Bronchial epithelial cell (primary cell): ENCODE results near the gene SSR1. TPM values are rescaled to one million over a fixed set of nuclear protein-coding genes. Genes with fewer than 3 reads are reported as not detected.

ENCODE experiments used
- DNase-seq: peaks from one replicate; pipeline ENCODE4 v3.0.0-alpha.2; 2010; ENCODE audit warnings: low read depth
- FAIRE-seq: peaks from 2 replicates; lab custom pipeline; 2011; peaks lifted over from hg19 to GRCh38; lab: Jason Lieb, UNC
- H3K27me3 ChIP-seq: 2 replicates; pipeline ENCODE4 v1.5.1; 2011; ENCODE audit warnings: low read length; ENCODE audit not compliant: control insufficient read depth, insufficient read depth
- H3K36me3 ChIP-seq: 2 replicates; pipeline ENCODE4 v1.5.1; 2011; ENCODE audit warnings: low read length; ENCODE audit not compliant: control insufficient read depth, insufficient read depth
- H3K4me3 ChIP-seq: 2 replicates; pipeline ENCODE4 v1.5.1; 2011; ENCODE audit warnings: mild to moderate bottlenecking, low read depth, low read length, control low read depth
- CTCF ChIP-seq: IDR thresholded peaks from 2 replicates; pipeline ENCODE4 v1.5.1; 2011; ENCODE audit warnings: mild to moderate bottlenecking, moderate library complexity, low read length, control low read depth, inconsistent platforms; ENCODE audit not compliant: insufficient read depth, severe bottlenecking
- total RNA-seq: library from RNA; depleted of rRNA; stranded (reverse); fragments of >200 nt; gene quantifications from 2 replicates; pipeline ENCODE4 v1.2.1, GENCODE V29; 2014

Gene SSR1
- total RNA-seq, 1 donor from 2014 or later = 36.9 TPM

- DNase-seq (no peak), FAIRE-seq (no peak)
- peaks cover 30% of the 10 kb centered on the region for H3K36me3 ChIP-seq
These were observed 88.3 kb downstream of the SSR1 start for GRCh38 chr6:7224731-7225130.

GRCh38 chr6:7222197-7222596, 90.8 kb downstream of the SSR1 start:
- no peak for FAIRE-seq
- DNase-seq = no peak
- Histone ChIP-seq H3K36me3 (peaks cover 28% of the 10 kb centered on the region), H3K4me3 (no peak overlapping the region), H3K27me3 (no peaks in the 10 kb centered on the region)
- TF ChIP-seq CTCF = no peak

More at GRCh38 chr6:7224731-7225130, 88.3 kb downstream of the SSR1 start:
- no peak for TF ChIP-seq CTCF
- no peak overlapping the region for H3K4me3 ChIP-seq
- H3K27me3 ChIP-seq = no peaks in the 10 kb centered on the region

GRCh38 chr6:7219310-7219709, 93.7 kb downstream of the SSR1 start:
- Histone ChIP-seq H3K36me3 (peaks cover 17% of the 10 kb centered on the region), H3K4me3 (no peak overlapping the region), H3K27me3 (no peaks in the 10 kb centered on the region)
- FAIRE-seq = no peak
- no peak for DNase-seq
- TF ChIP-seq CTCF = no peak

GRCh38 chr6:7218406-7218988, 94.5 kb downstream of the SSR1 start:
- no peak for DNase-seq
- Histone ChIP-seq H3K36me3 (peaks cover 21% of the 10 kb centered on the region), H3K27me3 (no peaks in the 10 kb centered on the region), H3K4me3 (no peak overlapping the region)
- FAIRE-seq = no peak
- no peak for TF ChIP-seq CTCF

Other genes with a start within 250 kb of the SSR1 start
- gene RREB1, start 205.2 kb downstream of the SSR1 start, total RNA-seq = 16.6 and 28.0 TPM in 2 replicates
- gene CAGE1, start 76.5 kb upstream of the SSR1 start, total RNA-seq = 0.13 TPM in 1 of 2 replicates, not detected in the other
- gene RIOK1, start 76.6 kb upstream of the SSR1 start, total RNA-seq = 21.9 and 25.3 TPM in 2 replicates
- 394 and 699 TPM in 2 replicates for gene DSP, start 228.5 kb upstream of the SSR1 start, total RNA-seq